KMS-11 (cell line): ENCODE results near the gene TECPR2.

Experiments used
- H2AFZ ChIP-seq: fragments of 200-600 bp; sonication (generic); 2 replicates; pipeline ENCODE4 v1.6.1; 2016; ENCODE audit warnings: antibody characterized with exemption, mixed run types, low read depth
- H3K27ac ChIP-seq: fragments of 200-600 bp; sonication (generic); 2 replicates; pipeline ENCODE4 v1.6.1; 2016; ENCODE audit warnings: mild to moderate bottlenecking, mixed run types
- H3K27me3 ChIP-seq: fragments of 200-600 bp; sonication (generic); 2 replicates; pipeline ENCODE4 v1.6.1; 2017; ENCODE audit warnings: mild to moderate bottlenecking, low read depth, mixed run types, moderate library complexity; ENCODE audit not compliant: insufficient read depth
- H3K36me3 ChIP-seq: fragments of 200-600 bp; sonication (generic); 2 replicates; pipeline ENCODE4 v1.6.1; 2017; ENCODE audit warnings: mild to moderate bottlenecking, mixed run types; ENCODE audit not compliant: insufficient read depth
- H3K4me1 ChIP-seq: fragments of 200-600 bp; sonication (generic); 2 replicates; pipeline ENCODE4 v1.6.1; 2016; ENCODE audit warnings: mild to moderate bottlenecking, low read depth, mixed run types; ENCODE audit not compliant: poor library complexity, severe bottlenecking
- H3K4me2 ChIP-seq: fragments of 200-600 bp; sonication (generic); 2 replicates; pipeline ENCODE4 v1.7.0; 2016; ENCODE audit warnings: mild to moderate bottlenecking, mixed run types
- H3K4me3 ChIP-seq: fragments of 200-600 bp; sonication (generic); IDR thresholded peaks from 2 replicates; pipeline ENCODE4 v1.6.1; 2017; ENCODE audit warnings: low read depth, low read length, mixed read lengths; ENCODE audit not compliant: insufficient read depth
- H3K79me2 ChIP-seq: fragments of 200-600 bp; sonication (generic); 2 replicates; pipeline ENCODE4 v1.6.1; 2016; ENCODE audit warnings: low read depth, mixed run types; ENCODE audit not compliant: insufficient read depth
- H3K9ac ChIP-seq: fragments of 200-600 bp; sonication (generic); 2 replicates; pipeline ENCODE4 v1.6.1; 2016; ENCODE audit warnings: mild to moderate bottlenecking, mixed run types
- H4K20me1 ChIP-seq: fragments of 200-600 bp; sonication (generic); 2 replicates; pipeline ENCODE4 v1.6.1; 2016; ENCODE audit warnings: mild to moderate bottlenecking, mixed run types; ENCODE audit not compliant: insufficient read depth
- TF ChIP-seq, protein P1 (sequence below): fragments of 200-600 bp; sonication (generic); conservative IDR thresholded peaks from 2 replicates; pipeline ENCODE4 v1.6.1; 2017; ENCODE audit warnings: low read depth, mild to moderate bottlenecking, antibody characterized with exemption, low read length, moderate library complexity, mixed read lengths

The TECPR2 gene

DNA sequence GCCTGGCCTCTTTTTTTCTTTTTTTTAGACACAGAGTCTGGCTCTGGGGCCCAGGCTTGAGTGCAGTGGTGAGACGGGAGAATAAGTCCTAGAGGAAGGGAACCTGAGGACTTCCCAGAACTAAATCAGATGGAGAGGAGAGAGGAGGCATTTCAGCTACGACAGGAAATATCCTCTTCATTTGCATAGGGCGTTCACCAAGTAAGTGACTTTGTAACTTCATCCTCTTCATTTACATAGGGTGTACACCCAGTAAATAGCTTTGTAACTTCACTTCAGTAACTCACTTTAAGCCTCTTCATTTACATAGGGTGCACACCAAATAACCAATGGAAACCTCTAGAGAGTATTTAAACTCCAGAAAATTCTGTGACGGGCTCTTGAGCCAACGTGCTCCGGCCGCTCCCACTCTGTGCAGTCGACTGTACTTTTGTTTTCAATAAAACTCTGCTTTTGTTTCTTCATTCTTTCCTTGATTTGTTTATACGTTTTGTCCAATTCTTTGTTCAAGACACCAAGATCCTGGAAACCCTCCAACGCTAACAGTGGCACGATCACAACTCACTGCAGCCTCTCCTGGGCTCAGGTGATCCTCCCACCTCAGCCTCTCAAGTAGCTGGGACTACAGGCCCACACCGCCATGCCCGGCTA is 168.2 kb downstream of the TECPR2 start:
- no peaks in the 10 kb centered on the region for H4K20me1 ChIP-seq
- H3K9ac ChIP-seq = no peak overlapping the region
- no peaks in the 10 kb centered on the region for H3K27me3 ChIP-seq
- no peaks in the 10 kb centered on the region for H3K79me2 ChIP-seq
- H3K27ac ChIP-seq = no peak overlapping the region
- no peaks in the 10 kb centered on the region for H3K4me1 ChIP-seq
- H3K4me3 ChIP-seq = no peak overlapping the region
- TF ChIP-seq, protein P1, sequence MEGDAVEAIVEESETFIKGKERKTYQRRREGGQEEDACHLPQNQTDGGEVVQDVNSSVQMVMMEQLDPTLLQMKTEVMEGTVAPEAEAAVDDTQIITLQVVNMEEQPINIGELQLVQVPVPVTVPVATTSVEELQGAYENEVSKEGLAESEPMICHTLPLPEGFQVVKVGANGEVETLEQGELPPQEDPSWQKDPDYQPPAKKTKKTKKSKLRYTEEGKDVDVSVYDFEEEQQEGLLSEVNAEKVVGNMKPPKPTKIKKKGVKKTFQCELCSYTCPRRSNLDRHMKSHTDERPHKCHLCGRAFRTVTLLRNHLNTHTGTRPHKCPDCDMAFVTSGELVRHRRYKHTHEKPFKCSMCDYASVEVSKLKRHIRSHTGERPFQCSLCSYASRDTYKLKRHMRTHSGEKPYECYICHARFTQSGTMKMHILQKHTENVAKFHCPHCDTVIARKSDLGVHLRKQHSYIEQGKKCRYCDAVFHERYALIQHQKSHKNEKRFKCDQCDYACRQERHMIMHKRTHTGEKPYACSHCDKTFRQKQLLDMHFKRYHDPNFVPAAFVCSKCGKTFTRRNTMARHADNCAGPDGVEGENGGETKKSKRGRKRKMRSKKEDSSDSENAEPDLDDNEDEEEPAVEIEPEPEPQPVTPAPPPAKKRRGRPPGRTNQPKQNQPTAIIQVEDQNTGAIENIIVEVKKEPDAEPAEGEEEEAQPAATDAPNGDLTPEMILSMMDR = no peak
- H3K4me2 ChIP-seq = no peak overlapping the region
- no peaks in the 10 kb centered on the region for H3K36me3 ChIP-seq
- H2AFZ ChIP-seq = no peak overlapping the region

- no peak overlapping the region for H3K27ac ChIP-seq
- H3K27me3 ChIP-seq = no peaks in the 10 kb centered on the region
- H3K36me3 ChIP-seq = no peaks in the 10 kb centered on the region
- no peak overlapping the region for H2AFZ ChIP-seq
- H3K79me2 ChIP-seq = no peaks in the 10 kb centered on the region
- H3K4me3 ChIP-seq = no peak overlapping the region
- H4K20me1 ChIP-seq = no peaks in the 10 kb centered on the region
- no peak overlapping the region for H3K9ac ChIP-seq
- TF ChIP-seq, protein P1 = no peak
- no peak overlapping the region for H3K4me2 ChIP-seq
- no peaks in the 10 kb centered on the region for H3K4me1 ChIP-seq
Measured at GRCh38 chr14:102532204-102532658, 169.5 kb downstream of the TECPR2 start.

DNA sequence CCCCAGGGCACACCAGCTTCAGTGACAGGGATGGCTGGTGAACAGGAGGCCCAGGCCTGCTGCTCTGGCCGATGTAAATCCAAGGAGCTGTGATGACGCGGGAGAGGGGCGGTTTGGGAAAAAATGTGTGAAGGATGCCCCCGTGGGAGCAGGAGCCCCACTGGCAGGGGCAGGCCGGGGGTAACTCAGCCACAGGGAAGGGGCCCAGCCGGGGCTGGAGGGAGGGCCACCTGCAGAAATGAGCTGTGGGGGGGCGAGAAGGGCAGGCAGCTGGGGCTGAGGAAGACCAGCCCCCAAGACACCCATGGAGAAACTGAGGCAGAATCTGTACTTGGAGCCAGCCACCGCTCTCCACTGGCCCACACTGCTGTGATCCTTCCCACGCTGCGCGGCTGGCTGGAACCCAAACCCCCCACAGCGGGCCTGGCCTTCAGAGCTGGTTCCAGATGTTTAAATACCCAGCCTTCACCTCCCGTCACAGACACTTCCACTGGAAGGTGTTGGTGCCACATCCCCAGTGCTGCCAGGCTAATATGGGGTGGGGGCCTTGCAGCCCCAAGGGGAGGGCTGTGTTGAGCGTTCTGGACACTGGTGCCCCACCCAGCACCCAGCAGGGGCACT is 175.3 kb downstream of the TECPR2 start:
- no peaks in the 10 kb centered on the region for H3K4me1 ChIP-seq
- H3K4me3 ChIP-seq = no peak overlapping the region
- TF ChIP-seq, protein P1 = no peak
- H3K79me2 ChIP-seq = no peaks in the 10 kb centered on the region
- H3K27me3 ChIP-seq = no peaks in the 10 kb centered on the region; the same call in 1 of the 2 replicates
- H3K9ac ChIP-seq = no peak overlapping the region
- H3K36me3 ChIP-seq = no peaks in the 10 kb centered on the region
- no peak overlapping the region for H3K4me2 ChIP-seq
- no peak overlapping the region for H3K27ac ChIP-seq
- no peak overlapping the region for H2AFZ ChIP-seq
- H4K20me1 ChIP-seq = no peaks in the 10 kb centered on the region

DNA sequence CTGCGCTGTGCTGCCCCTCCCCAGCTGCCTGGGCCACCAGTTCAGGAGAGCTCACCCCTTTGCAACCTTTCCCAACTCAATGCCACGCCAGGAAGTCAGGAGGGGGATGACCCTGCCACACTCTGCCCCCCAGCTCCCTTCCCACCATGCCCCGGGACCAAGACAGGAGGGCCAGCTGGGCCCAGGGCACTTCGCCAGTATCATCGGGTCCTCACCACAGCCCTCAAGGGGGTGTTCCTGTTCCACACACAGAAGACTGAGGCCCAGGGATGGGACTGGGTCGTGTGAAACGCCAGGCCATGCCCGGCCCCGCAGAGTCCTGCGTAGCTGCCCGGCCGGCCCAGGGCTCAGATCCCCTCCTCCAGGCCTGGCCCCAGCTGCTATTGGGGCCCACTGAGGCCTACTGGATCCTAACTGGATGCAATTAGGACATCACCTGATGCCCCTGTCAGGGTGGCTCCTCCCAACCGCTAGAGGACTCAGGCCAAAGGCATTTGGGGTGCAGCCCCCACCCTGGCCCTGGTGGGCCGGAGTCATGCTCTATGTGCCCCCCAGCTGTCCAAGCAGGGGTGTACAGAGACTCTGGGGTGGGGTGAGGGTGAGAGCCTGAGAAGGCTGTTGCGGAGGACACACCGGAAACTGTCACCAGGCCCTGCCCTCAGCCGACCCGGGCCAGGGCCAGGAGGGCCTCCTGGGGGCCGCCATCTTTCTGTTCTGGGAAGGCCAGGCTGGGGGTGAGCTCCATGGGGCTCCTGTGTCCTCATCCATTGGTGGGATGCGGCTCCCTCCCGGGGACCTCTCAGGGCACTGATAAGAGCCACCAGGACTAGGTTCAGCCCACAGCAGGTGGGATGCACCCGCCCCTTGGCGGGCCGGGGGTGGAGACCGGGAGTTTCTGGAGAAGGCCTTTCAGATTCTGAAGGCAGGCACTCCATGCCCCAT is 176.1 kb downstream of the TECPR2 start:
- no peak overlapping the region for H3K9ac ChIP-seq
- H3K4me1 ChIP-seq = no peaks in the 10 kb centered on the region
- no peak overlapping the region for H3K27ac ChIP-seq
- no peak overlapping the region for H3K4me3 ChIP-seq
- TF ChIP-seq, protein P1 = no peak
- H3K4me2 ChIP-seq = no peak overlapping the region
- H4K20me1 ChIP-seq = no peaks in the 10 kb centered on the region
- H3K79me2 ChIP-seq = no peaks in the 10 kb centered on the region
- peaks cover 4% of the 10 kb centered on the region; the same call in 1 of the 2 replicates for H3K27me3 ChIP-seq
- no peak overlapping the region for H2AFZ ChIP-seq
- no peaks in the 10 kb centered on the region for H3K36me3 ChIP-seq
